IPS-NIHi7 (cell line): ENCODE results near the gene FBN1.

Experiments
- DNase-seq: peaks from one replicate; pipeline ENCODE4 v3.0.0; 2012; ENCODE audit warnings: mixed read lengths; ENCODE audit errors: extremely low spot score

Gene FBN1

DNA sequence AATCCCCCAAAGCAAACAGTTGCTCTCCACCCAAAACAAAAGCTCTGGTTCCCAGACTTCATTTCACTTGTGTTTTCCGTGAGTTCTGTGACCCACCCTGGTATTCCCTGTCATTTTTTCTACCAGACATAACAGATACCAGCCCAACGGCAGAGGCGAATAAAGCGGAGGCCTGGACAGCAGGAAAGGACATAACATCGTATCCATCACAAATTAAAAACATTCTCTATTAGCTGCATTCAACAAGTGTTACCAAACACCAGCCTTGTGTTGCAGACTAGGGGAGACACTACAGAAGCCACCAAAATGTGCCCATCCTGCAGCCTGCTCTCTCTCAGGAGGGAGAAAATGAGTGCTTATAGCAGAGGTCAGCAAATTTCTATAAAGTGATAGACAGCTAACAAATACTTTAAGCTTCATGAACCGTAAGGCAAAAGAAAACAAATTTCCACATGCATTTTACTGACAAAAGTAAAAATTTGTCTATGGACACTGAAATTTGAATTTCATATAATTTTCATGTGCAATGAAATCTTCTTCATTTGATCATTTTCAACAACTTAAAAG is 7.1 kb upstream of the FBN1 start:
- no peak for DNase-seq

DNA sequence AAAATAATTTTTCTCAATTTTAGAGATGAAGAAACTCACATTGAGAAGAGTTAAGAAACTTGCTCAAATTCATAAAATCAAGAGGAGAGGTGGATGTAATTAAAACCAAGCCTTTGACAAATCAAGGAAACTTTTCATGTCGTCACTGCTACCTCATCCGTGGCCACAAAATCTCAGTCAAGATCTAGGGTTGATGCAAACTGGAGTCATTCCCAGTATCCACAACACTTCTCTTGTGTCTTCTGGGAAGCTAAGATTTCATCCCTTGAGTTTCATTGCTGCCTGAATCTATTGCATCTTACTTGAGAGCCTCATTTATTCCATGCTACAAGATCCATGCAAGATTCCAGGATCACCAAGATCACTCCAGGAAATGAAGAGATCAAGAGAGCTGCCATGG is 5.4 kb upstream of the FBN1 start:
- DNase-seq: no peak

DNA sequence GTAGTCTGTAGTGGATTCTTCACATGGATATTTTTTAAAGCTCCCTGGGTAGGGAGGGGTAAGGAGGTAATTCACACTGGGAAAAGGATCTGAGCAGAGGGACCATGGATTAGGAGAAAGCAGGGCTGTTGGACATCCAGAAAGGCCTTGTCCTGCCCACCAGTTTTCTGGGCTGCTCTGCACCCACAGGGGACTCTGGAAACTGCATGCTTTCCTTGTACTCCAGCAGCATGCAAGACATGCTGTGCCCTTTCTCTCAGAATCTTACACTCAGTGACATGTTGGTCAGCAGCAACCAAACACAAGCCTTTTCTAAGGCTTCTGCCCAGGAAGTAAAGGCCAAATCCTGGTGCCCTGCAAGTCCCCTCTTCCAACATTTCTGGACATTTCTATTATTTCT is 2.5 kb upstream of the FBN1 start:
- DNase-seq: no peak

DNA sequence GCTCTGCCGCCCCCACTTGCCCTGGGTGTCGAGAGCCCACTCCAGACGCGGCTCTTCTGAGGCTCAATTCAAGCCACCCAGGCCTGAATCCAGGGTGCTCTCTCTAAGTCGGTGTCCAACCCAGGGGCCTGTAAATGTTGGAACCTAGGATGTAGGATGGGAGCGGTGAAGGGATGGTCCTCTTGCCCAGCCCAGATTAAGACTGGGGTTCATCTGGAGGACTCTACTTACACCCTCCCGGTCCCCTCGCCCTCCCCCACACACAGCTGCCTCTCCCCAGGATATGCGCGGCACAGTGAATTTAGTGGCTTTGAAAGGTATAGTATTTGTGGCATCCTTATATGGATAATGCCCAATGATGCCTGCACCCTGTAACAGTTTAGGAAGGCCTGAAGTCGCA is 822 bp upstream of the FBN1 start:
- no peak for DNase-seq

DNA sequence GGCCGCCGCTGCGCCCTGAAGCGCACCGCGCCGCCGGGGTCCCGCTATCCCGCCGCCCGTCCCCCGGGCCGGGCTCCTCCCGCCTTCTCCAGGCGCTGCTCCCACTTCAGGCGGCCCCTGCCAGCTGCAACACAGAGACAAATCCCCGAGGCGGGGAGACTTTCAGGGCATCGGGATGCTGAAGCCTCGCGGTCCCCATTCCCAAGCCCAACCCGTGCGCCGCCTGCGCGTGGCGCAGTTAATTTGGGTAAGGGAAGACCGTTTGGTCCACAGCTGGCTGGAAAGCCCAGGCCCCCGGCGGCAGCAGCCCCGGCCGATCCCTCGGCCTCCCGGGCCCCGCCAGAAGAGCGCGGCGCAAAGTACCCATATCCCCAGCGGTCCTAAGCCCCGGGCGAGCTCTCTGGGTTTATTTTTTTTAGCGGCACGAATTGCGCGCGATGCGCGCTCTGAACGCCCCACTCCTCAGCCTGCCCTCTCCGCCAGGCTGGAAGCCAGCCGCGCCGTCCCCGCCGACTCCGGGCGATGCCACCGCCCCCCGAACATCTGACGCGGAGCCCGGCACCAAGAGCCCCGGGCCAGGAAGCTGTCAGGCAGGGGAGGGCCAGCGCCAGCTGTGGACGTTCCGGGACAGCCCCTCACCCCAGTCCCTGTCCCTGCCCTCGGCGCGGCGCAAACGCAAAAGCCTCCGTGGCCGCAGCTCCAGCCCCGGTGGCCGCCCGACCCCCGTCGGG is 517 bp downstream of the FBN1 start:
- DNase-seq: peak; percentile 51

DNA sequence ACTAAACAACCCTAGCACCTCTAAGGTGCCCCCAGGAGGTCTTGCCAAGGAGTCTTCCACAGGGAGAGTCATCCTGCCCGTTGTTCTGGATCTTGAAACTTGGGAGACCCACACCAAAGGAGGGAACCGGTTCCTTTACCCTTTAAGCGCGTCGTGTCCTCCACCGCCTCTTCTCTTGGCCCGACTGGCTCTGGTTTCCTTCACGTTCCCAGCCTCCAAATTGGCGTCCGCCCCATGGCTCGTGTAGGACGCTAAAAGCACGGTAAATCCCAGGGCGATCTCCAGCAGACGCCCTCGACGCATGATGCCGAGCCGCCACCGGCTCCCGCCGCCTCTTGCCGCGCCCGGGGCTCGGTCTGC is 1.1 kb downstream of the FBN1 start:
- peak; percentile 43 for DNase-seq

DNA sequence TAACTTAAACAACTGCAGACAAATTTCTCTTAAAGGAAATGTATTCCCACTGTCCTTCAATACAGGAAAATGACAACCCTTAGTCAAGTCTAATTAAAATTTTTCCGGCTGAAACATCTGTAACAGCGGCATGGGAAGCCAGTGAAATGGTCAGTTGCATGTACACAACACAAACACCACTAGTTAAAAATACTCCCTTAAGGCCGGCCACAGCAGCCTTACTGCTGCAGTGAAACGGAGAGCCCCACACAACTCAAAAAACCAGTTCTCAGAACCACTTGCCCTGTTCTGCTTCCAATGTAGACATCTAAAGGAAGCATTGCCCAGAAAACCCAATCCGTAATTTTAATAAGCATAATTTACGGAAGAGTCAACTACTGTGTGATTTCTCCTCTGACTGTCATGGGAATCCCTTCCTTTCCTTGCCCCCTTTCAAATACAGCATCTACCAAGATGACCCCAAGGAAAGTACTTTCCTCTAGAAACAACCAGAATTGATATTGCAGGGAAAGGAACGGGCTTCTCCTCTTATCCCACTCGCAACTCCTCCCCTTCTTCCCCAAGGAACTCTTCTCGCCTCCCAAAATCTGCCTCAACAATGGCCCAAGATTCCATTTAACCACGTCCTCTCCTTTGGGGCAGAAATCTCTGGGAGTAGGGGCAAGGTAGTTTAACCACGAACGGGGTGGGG is 1.6 kb downstream of the FBN1 start:
- no peak for DNase-seq

DNA sequence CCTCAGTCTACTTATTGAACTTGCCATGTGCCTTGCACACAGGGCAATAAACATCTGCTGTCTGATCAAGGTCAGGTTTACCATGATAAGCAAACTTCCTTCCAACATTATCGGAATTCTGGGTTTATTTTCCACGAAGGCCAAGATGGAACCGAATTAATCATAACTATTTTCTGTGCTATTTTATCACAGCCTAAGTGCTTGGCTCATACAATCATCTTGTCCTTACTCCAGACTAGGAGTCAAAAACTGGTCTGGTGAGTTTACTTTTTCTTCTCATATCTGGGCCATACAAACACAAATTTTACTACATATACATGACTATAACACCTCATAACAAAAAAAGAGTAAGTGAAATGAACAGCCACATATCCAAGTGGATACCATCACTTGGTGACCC is 2.3 kb downstream of the FBN1 start:
- DNase-seq: no peak

DNA sequence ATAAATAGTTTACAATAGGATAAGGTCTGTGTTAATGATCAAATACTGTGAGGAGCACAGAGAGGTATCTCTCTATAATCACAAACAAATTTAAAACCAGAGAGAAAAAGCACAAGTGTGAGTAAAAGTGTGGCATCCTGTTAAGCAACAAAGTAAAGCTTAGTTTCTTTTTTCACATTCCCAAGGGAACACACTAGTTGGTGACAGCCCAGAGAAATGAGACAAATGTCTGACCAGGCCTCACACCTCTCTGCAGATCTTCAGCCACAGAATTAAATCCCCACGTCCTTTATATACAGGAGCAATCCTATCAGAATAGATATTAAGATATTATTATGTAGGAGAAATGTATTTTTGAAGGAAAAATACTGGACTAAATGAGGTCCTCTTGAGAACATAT is 2.7 kb downstream of the FBN1 start:
- no peak for DNase-seq

DNA sequence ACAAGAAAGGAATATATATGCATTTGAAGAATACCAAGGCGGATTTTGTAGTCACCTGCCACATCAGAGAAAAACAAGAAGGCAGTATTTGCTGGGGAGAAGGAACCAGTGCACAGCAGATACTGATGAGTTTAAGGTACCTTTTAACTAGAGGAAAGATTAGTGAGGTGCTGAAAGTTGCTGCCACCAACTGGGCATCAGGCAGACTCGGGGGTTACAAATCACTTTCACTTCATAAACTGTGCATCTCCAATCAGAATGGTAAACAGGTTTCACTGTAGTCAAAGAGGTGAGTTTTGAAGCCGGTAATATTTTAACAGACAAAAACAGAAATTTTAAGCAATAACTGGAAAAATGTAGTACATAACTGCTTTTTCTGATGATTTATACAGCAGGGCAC is 4.1 kb downstream of the FBN1 start:
- DNase-seq: no peak

DNA sequence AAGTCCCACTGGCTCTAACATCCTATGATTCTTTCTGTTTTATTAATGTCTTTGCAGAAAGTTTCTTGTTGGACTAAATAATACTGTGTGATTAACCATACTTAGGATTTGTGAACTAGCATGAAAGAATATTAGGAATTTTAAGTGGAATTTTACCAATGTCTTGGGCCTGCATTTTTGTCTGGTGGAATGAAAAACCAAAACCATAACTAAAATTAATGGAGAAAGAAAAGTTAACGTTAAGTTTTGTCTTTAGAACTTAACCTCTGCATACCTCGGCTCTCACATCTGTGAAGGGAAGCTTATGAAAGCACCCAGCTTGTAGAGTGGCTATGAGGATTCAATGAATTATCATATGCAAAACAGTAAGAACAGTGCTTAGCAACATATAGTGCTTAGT is 6.5 kb downstream of the FBN1 start:
- DNase-seq: no peak

DNA sequence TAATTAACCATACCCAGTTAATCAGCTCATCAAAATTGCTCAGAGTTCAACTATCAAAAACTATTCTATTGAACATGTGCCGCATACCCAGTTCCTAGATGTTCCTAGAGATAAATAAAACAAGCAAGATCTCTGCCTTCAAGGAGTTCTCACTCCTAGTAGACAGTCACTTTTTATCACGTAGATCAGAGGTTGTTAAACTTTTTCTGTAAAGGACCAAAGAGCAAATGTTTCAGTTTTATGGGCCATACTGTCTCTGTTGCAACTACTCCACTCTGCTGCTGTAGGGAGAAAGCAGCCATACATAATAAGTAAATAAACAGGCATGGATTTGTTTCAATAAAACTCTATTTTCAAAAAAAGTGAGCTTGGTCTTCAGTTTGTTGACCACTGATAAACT is 7.9 kb downstream of the FBN1 start:
- DNase-seq: no peak

DNA sequence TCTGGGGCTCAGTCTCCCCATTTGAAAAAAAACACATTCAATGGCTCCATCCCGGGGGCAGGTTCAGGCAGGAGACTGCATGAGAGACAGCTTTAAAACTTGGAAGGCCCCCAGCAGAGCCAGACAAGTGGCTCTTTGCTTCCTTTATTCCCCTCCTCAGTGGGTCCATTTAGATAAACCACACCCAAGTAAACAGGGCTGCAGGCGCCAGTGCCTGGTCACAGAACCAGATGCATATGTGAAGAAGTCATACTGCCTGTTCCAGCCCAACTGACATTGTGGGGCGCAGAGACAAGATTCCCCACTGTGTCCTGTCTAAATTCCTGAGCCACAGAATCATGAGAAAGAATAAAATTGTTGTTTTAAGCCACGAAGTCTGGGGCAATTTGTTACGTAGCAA is 9.0 kb downstream of the FBN1 start:
- no peak for DNase-seq

DNA sequence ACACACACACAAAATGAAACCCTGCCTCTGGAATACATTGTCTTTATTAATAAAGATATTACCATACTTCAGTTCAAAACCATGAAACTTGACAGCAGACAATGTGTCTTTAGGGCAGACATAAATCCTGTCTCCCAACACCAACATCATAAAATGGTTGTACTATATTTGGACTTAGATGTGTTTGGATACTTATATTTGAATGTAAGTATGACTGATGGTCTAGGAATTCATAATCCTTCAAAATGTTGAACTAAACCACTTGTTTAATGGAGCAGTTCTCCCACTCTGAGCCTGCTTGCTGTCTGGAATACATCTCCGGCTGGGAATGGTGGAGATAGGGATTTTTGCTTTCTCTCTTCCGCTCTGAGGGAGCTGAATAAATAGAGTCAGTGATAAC is 10.6 kb downstream of the FBN1 start:
- DNase-seq: no peak

DNA sequence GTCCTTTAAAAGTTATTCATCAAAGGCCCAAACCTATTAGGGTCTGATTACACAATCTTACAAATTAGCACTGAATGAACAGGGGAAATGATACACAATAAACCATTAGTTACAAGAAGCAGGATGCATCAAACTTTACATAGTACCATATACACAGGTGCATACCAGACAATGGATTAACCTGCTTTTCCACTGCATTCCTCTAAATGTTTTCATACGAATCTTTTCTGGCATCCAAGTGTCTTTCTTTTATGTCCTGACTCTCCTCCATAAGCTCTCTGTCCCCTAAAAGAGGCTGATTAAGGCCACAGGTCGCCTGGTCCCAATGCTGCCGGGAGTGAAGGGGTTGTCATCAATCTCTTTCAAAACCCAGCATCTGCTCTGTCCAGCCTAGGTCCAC is 11.4 kb downstream of the FBN1 start:
- DNase-seq: no peak

DNA sequence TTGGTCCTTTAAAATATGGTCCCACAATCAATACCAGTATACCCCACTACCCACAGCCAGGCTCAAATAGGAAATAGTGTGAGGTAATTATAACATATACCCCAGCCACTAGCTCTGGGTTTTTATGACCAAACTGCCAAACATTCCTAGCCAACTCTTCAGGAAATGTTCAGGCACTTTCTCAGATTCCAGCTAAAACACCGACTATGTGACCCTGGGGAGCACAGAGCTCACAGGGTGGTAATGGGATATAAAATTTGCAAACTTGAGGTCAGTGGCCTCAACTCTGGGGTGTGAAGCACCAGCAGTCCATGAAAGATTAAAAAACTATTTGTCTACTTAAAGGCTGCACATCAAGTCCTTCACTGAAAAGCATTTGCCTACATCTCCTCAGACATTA is 12.9 kb downstream of the FBN1 start:
- DNase-seq: no peak

DNA sequence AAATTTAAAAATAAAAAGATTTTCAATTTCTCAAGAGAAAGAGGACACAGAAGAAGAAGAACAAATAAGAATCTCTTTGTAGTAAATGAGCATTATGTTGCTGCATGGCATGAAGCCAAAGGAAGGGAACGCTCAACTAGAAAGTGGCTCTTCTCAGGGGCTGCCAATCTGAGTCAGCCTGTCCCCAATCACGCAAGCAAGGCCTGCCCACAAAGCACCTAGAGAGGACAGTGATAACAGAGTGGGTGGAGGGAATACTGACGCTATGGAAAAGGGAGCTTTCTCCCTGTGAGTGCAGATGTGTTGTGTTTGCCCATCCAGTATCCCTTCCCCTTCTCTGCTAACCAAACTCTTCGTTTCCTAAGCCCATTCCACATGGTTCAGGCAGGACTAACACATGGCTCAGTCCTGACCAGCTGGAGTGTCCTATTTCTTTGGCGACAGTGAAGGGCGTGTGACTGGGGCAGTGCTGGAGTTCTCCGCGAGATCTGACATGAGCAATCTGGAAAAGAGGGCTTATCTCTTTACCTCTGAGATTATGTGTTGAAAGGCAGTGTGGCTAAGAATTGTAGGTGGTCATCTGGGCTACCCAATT is 14.2 kb downstream of the FBN1 start:
- peak; percentile 15 for DNase-seq

DNA sequence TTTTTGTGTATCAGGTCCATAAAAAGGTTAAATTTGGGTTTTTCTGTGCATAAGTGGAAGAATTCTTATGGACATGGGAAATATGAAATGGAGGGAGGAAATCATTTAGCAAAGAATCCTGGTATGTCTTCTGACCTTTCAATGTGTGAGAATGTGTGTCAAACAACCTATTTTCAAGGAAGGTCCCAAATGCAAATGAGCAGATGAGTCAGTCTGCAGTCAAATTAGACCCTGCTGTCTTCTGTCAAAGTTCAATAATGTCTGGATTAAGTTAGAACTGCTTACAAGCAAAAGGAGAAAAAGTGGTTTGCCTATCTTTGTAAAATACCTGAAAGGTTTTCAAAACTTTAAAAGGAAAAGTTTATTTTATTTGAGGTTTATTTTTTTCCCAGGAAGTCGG is 15.3 kb downstream of the FBN1 start:
- no peak for DNase-seq

DNA sequence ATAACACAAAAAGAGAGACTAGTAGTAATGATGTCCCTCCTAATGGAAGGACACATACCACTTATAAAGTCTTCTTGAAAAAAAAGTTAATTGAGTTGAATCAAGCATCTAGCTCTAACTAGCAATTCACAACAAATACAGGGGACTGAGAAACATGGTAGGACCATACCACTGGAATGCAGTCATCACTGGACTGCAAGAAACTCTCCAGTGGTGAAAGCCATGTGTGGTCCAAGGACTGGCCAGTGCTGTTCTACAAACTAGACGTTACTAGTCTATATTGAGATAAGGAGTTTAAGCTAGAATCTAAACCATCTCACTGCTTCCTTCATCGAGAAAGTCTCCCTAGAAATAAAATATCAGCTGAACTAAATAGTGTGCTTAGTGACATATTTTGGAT is 16.7 kb downstream of the FBN1 start:
- no peak for DNase-seq

DNA sequence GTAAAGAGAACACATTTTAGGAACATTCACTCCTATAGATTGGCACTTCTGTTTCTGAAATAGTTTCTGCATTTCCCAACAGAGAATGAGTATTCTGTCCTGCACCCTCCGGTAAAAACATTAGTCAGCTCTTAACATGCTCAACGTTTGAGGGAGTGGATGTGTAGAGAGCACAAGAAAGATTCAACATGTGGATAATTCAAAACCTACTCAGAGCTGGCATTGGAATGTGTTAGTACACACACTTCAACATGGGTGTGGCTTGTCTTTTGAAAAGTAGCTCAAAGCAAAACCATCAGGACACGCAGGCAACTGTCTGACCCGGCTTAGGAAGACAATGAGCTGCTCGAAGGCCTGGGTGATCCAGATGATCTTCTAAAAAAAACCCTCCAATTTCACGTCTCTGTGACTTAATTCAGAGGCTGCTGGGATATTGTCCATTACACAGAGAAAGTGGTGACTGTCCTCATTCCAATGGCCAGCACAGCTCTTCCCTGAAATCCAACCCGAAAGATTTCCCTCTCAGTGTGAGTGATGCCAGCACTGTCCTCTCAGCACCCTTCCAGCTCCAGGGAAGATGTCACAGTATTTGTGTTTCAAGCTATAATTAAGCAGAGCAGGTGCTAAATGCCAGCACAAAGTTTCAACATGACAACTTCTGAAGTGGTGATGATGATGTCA is 18.1 kb downstream of the FBN1 start:
- DNase-seq: no peak

DNA sequence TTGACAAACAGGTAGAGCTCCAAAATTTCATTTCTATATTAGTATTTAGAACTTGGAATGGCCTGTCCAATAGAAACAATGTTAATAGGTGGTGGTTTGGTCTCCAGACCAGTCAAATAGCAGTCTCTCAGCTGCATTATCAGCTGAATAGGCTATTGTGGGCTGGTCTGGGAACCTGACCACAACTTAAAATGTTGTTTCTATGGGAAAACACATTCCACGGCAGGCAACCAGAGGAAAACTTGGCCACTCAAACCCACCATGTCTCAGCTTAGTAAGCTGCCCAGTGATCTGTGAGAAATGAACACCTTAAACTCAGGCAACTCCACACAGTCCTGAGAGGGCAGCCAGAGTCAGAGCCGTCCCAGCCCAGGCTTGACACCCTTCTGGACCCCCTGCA is 20.4 kb downstream of the FBN1 start:
- DNase-seq: no peak

DNA sequence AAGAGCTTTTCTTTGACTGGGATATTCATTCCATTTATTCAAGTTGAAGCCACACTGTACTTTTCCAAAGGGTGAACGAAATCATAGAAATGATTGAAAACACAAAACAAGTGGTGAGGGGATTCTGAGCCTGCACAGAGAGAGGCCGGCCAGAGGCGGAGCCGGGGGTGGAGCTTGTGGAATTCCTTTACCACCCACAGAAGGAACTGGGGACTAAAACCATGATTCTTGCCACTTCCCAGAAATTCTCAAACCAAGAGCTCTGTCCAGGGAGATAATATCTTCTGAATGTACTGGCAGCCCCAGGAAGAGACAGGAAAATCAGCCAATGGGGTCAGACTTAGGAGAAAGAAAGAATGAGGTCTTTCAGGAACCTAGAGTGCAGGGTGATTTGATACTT is 20.8 kb downstream of the FBN1 start:
- DNase-seq: peak; percentile 49

DNA sequence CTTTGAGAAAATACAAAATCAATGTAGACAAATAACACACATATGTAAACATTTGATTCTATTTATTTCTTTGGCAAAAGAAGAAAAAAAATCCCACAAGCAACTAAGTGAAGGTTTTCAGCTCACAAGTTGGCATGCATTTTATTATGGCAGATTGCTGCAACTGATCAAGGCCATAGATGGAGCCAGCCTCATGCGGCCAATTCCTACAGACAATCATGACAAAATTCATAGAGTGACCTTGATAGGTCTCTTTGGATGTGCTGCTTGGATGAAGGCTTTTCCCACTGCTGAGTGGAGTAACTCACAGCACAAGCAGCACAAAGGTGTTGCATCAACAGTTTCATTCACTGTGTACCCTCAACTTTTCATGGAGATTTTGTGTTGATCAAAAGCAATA is 22.1 kb downstream of the FBN1 start:
- DNase-seq: no peak
